Endothelial cell (in vitro differentiated cells): ENCODE results near the gene CEP41. TPM values are rescaled to one million over a fixed set of nuclear protein-coding genes. Genes with fewer than 3 reads are reported as not detected.

Experiments
- DNase-seq: peaks from one replicate; pipeline ENCODE4 v3.0.0; 2021; ENCODE audit warnings: low spot score
- H3K27ac Mint-ChIP-seq: one replicate; pipeline ENCODE4 v1.8.0; 2021; ENCODE audit warnings: mixed read lengths, inconsistent platforms; ENCODE audit not compliant: unreplicated experiment
- H3K27me3 Mint-ChIP-seq: one replicate; pipeline ENCODE4 v1.8.0; 2021; ENCODE audit warnings: mild to moderate bottlenecking, moderate library complexity, mixed read lengths, inconsistent platforms; ENCODE audit not compliant: unreplicated experiment
- H3K36me3 Mint-ChIP-seq: one replicate; pipeline ENCODE4 v1.8.0; 2021; ENCODE audit warnings: mild to moderate bottlenecking, low read depth, mixed read lengths, inconsistent platforms; ENCODE audit not compliant: unreplicated experiment
- H3K4me1 Mint-ChIP-seq: one replicate; pipeline ENCODE4 v1.8.0; 2021; ENCODE audit warnings: mild to moderate bottlenecking, mixed read lengths, inconsistent platforms; ENCODE audit not compliant: unreplicated experiment
- H3K4me3 Mint-ChIP-seq: one replicate; pipeline ENCODE4 v1.8.0; 2021; ENCODE audit warnings: mild to moderate bottlenecking, mixed read lengths, inconsistent platforms; ENCODE audit not compliant: unreplicated experiment
- H3K9me3 Mint-ChIP-seq: one replicate; pipeline ENCODE4 v1.8.0; 2021; ENCODE audit warnings: mixed read lengths, inconsistent platforms; ENCODE audit not compliant: unreplicated experiment
- total RNA-seq: library from RNA; stranded (reverse); fragmentation: NEBNext Ultra II Directional; extraction: Animal tissue kit (Norgen Biotek cat#: 25700); gene quantifications from one replicate; pipeline ENCODE4 v1.2.1, GENCODE V29; 2021; ENCODE audit not compliant: unreplicated experiment
- TF ChIP-seq, protein P1 (sequence below): fragments of 200-600 bp; sonication (generic); IDR thresholded peaks from one replicate; pipeline ENCODE4 v1.5.0; 2021; ENCODE audit warnings: antibody characterized with exemption; ENCODE audit not compliant: unreplicated experiment

Gene CEP41
- total RNA-seq, 1 donor from 2014 or later: 14.3 TPM

DNA sequence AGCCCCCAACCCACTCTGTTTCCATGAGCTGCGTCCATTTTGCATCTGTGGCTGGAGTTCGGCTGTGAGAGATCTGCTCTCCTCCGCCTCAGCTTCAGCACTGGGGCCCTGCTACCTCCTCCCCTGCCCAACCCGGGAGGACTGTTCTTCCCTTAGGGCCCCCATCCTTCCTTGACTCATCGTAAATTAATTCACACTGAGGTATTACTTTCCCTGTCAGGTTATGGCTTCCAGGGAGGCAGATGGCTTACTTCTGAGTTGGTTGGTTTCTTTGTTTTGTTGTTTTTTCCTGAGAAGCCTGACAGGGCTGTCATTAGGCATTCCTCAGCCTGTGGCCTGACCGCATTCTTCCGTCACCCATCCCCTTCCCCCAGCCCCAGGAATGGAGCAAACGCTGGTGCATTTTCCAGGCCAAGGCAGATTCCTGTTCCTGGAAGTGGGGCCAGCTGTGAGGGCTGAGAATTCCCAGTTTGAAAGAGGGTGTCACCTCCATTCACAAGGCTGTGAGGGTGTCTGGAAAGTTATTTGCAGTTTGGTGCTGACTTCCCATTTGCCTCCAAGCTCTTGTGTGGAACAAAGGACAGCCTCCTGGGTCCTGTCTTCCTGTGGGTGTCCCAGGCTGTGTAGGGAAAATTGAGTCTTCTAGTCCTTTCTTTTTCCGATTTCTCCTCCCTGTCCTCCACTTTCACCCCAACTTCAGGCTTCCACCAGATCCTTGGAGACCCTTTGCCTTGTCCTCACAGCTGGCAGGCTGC lies 84.5 kb downstream of the CEP41 start:
- Mint-ChIP-seq H3K27ac (peak overlapping the region; percentile 83), H3K4me3 (no peak overlapping the region), H3K9me3 (peaks cover 7% of the 10 kb centered on the region), H3K4me1 (peaks cover 16% of the 10 kb centered on the region), H3K27me3 (no peaks in the 10 kb centered on the region), H3K36me3 (peaks cover 6% of the 10 kb centered on the region)
- TF ChIP-seq, protein P1, sequence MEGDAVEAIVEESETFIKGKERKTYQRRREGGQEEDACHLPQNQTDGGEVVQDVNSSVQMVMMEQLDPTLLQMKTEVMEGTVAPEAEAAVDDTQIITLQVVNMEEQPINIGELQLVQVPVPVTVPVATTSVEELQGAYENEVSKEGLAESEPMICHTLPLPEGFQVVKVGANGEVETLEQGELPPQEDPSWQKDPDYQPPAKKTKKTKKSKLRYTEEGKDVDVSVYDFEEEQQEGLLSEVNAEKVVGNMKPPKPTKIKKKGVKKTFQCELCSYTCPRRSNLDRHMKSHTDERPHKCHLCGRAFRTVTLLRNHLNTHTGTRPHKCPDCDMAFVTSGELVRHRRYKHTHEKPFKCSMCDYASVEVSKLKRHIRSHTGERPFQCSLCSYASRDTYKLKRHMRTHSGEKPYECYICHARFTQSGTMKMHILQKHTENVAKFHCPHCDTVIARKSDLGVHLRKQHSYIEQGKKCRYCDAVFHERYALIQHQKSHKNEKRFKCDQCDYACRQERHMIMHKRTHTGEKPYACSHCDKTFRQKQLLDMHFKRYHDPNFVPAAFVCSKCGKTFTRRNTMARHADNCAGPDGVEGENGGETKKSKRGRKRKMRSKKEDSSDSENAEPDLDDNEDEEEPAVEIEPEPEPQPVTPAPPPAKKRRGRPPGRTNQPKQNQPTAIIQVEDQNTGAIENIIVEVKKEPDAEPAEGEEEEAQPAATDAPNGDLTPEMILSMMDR: no peak
- peak; percentile 48 for DNase-seq

- Mint-ChIP-seq H3K27ac (peak overlapping the region; percentile 1), H3K4me1 (peaks cover 28% of the 10 kb centered on the region), H3K27me3 (peaks cover 3% of the 10 kb centered on the region), H3K4me3 (no peak overlapping the region), H3K36me3 (no peaks in the 10 kb centered on the region), H3K9me3 (no peaks in the 10 kb centered on the region)
- TF ChIP-seq, protein P1: no peak
- DNase-seq: no peak
Observed at GRCh38 chr7:130353196-130353595, 87.6 kb downstream of the CEP41 start.

GRCh38 chr7:130352194-130353074 lies 88.4 kb downstream of the CEP41 start:
- DNase-seq: no peak
- Mint-ChIP-seq H3K27me3 (peaks cover 9% of the 10 kb centered on the region), H3K4me3 (no peak overlapping the region), H3K27ac (no peak overlapping the region), H3K9me3 (no peaks in the 10 kb centered on the region), H3K4me1 (peaks cover 28% of the 10 kb centered on the region), H3K36me3 (no peaks in the 10 kb centered on the region)
- TF ChIP-seq, protein P1: no peak

DNA sequence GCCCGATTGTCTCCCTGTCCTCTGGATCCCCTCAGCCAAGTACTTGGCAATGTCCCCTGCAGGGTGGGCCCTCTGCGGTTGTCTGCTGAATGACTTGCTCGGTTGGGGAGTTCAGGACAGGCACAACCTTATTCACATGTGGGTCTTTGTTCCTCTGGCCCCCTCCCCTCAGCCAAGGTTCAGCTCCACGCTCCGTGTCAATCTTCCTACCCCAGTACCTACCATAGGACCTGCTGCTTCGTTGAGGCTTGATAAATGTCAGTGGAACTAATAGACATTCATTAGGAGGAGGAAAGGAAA lies 89.1 kb downstream of the CEP41 start:
- H3K4me3 Mint-ChIP-seq: no peak overlapping the region
- H3K36me3 Mint-ChIP-seq: no peaks in the 10 kb centered on the region
- peaks cover 9% of the 10 kb centered on the region for H3K27me3 Mint-ChIP-seq
- no peaks in the 10 kb centered on the region for H3K9me3 Mint-ChIP-seq
- no peak overlapping the region for H3K27ac Mint-ChIP-seq
- TF ChIP-seq, protein P1: no peak
- peaks cover 25% of the 10 kb centered on the region for H3K4me1 Mint-ChIP-seq
- no peak for DNase-seq
